HEK293T (cell line): ENCODE measurements around the gene TRABD2B.

ENCODE experiments used
- CTCF ChIA-PET: fragments of 350-600 bp; formaldehyde crosslinking; extraction: SDS; loops from one replicate; lab custom pipeline; 2021; ENCODE audit warnings: antibody characterized with exemption, inconsistent platforms; lab: Yijun Ruan, JAX
- POLR2A ChIA-PET: fragments of 350-600 bp; formaldehyde crosslinking; extraction: SDS; loops from one replicate; lab custom pipeline; 2020; ENCODE audit warnings: antibody characterized with exemption, inconsistent platforms; lab: Yijun Ruan, JAX
- DNase-seq: peaks from one replicate; pipeline ENCODE4 v3.0.0; 2012; ENCODE audit warnings: mixed read lengths; ENCODE audit errors: extremely low spot score
- ARNT ChIP-seq: fragments of 450-650 bp; IDR thresholded peaks from 2 replicates; pipeline ENCODE4 v1.6.1; 2017; ENCODE audit warnings: mild to moderate bottlenecking
- BHLHE40 ChIP-seq: fragments of 450-650 bp; IDR thresholded peaks from 2 replicates; pipeline ENCODE4 v1.6.1; 2016; ENCODE audit warnings: mild to moderate bottlenecking, moderate library complexity, borderline replicate concordance
- CTBP1 ChIP-seq: fragments of 450-650 bp; IDR thresholded peaks from 2 replicates; pipeline ENCODE4 v1.6.1; 2016; ENCODE audit warnings: borderline replicate concordance
- ELF4 ChIP-seq: fragments of 450-650 bp; IDR thresholded peaks from 2 replicates; pipeline ENCODE4 v1.6.1; 2017; ENCODE audit warnings: antibody characterized with exemption
- FOXA1 ChIP-seq: fragments of 450-650 bp; IDR thresholded peaks from 2 replicates; pipeline ENCODE4 v1.6.1; 2016; ENCODE audit warnings: mild to moderate bottlenecking
- FOXK2 ChIP-seq: fragments of 450-650 bp; IDR thresholded peaks from 2 replicates; pipeline ENCODE4 v1.6.1; 2016; ENCODE audit warnings: mild to moderate bottlenecking
- FOXM1 ChIP-seq: fragments of 450-650 bp; IDR thresholded peaks from 2 replicates; pipeline ENCODE4 v1.6.1; 2017; ENCODE audit warnings: mild to moderate bottlenecking, borderline replicate concordance
- HDGF ChIP-seq: fragments of 450-650 bp; IDR thresholded peaks from 2 replicates; pipeline ENCODE4 v1.6.1; 2017; ENCODE audit warnings: antibody characterized with exemption, borderline replicate concordance
- L3MBTL2 ChIP-seq: fragments of 450-650 bp; conservative IDR thresholded peaks from 2 replicates; pipeline ENCODE4 v1.6.1; 2016; ENCODE audit warnings: mild to moderate bottlenecking
- LEF1 ChIP-seq: fragments of 450-650 bp; IDR thresholded peaks from 2 replicates; pipeline ENCODE4 v1.6.1; 2017; ENCODE audit warnings: mild to moderate bottlenecking, borderline replicate concordance
- NFRKB ChIP-seq: fragments of 450-650 bp; IDR thresholded peaks from 2 replicates; pipeline ENCODE4 v1.6.1; 2016; ENCODE audit warnings: mild to moderate bottlenecking, moderate library complexity
- SP1 ChIP-seq: fragments of 450-650 bp; IDR thresholded peaks from 2 replicates; pipeline ENCODE4 v1.6.1; 2017
- SUZ12 ChIP-seq: fragments of 450-650 bp; IDR thresholded peaks from 2 replicates; pipeline ENCODE4 v1.6.1; 2016; ENCODE audit warnings: mild to moderate bottlenecking
- TARDBP ChIP-seq: fragments of 450-650 bp; IDR thresholded peaks from 2 replicates; pipeline ENCODE4 v1.6.1; 2016
- ZNF384 ChIP-seq: fragments of 450-650 bp; IDR thresholded peaks from 2 replicates; pipeline ENCODE4 v1.6.1; 2016
- TF ChIP-seq, protein P1 (sequence below): fragments of 450-650 bp; IDR thresholded peaks from 2 replicates; pipeline ENCODE4 v1.6.1; 2016

TRABD2B gene

GRCh38 chr1:48003741-48004531, 6.8 kb upstream of the TRABD2B start:
- CTCF ChIA-PET = interaction anchor here (0.6 to 0.7 kb wide), 4 partner anchors 27 to 223 kb away, joined by 3 to 6 read pairs (median 3); no protein-coding TSS in a partner anchor
- no peak for DNase-seq
- TF ChIP-seq L3MBTL2 = no peak
- TF ChIP-seq NFRKB = no peak
- no peak for TF ChIP-seq FOXM1
- no peak for TF ChIP-seq TARDBP
- POLR2A ChIA-PET = no interaction called here

DNA sequence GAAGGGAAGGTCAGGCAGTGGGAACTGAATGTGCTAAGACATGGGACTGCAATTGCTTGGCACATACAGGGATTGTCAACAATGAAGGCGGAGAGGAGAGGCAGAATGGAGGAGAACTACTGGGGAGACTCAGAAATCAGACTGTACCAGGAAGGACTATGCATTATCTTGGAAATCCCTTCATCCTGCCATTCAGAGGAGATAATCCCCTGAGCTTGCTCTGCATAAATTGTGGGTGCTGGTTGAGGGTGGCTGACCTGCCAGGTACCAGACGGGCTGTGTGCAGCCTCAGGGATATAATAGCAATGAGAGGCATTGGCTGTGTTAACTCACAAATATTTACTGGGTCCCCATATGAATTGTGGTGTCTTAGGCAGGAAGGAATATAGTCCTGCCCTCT, 5.0 kb upstream of the TRABD2B start:
- no peak for DNase-seq
- ChIA-PET POLR2A (no interaction called here), CTCF (no interaction called here)
- TF ChIP-seq NFRKB = no peak
- TF ChIP-seq FOXK2 = no peak
- no peak for TF ChIP-seq CTBP1
- no peak for TF ChIP-seq FOXA1
- no peak for TF ChIP-seq BHLHE40
- no peak for TF ChIP-seq SUZ12
- TF ChIP-seq, protein P1, sequence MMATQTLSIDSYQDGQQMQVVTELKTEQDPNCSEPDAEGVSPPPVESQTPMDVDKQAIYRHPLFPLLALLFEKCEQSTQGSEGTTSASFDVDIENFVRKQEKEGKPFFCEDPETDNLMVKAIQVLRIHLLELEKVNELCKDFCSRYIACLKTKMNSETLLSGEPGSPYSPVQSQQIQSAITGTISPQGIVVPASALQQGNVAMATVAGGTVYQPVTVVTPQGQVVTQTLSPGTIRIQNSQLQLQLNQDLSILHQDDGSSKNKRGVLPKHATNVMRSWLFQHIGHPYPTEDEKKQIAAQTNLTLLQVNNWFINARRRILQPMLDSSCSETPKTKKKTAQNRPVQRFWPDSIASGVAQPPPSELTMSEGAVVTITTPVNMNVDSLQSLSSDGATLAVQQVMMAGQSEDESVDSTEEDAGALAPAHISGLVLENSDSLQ = no peak
- no peak for TF ChIP-seq ELF4
- TF ChIP-seq LEF1 = no peak
- no peak for TF ChIP-seq FOXM1
- TF ChIP-seq TARDBP = no peak
- TF ChIP-seq HDGF = no peak
- TF ChIP-seq SP1 = no peak
- no peak for TF ChIP-seq ZNF384

- ChIA-PET CTCF (no interaction called here), POLR2A (no interaction called here)
- TF ChIP-seq FOXM1 = no peak
- TF ChIP-seq L3MBTL2 = no peak
- TF ChIP-seq CTBP1 = no peak
- TF ChIP-seq LEF1 = no peak
- TF ChIP-seq ARNT = no peak
- TF ChIP-seq HDGF = no peak
- TF ChIP-seq ELF4 = no peak
- TF ChIP-seq, protein P1 = no peak
- TF ChIP-seq FOXA1 = no peak
- TF ChIP-seq SP1 = no peak
- no peak for TF ChIP-seq SUZ12
- TF ChIP-seq TARDBP = no peak
- no peak for TF ChIP-seq FOXK2
- TF ChIP-seq BHLHE40 = no peak
- no peak for TF ChIP-seq NFRKB
- no peak for DNase-seq
These were observed 4.5 kb upstream of the TRABD2B start for GRCh38 chr1:48001696-48002095.

- POLR2A ChIA-PET = no interaction called here
- CTCF ChIA-PET = interaction anchor here (0.6 kb wide), 1 partner anchor 62 kb away, joined by 3 read pairs; no protein-coding TSS in a partner anchor
- DNase-seq = no peak
- TF ChIP-seq FOXM1 (no peak), L3MBTL2 (no peak), ZNF384 (no peak), FOXA1 (no peak), TARDBP (no peak), NFRKB (no peak), LEF1 (no peak), ELF4 (no peak), ARNT (no peak), SP1 (no peak), SUZ12 (no peak), CTBP1 (no peak), HDGF (no peak), BHLHE40 (no peak)
- TF ChIP-seq, protein P1 = no peak
These were observed 3.7 kb upstream of the TRABD2B start for GRCh38 chr1:48000883-48001282.

DNA sequence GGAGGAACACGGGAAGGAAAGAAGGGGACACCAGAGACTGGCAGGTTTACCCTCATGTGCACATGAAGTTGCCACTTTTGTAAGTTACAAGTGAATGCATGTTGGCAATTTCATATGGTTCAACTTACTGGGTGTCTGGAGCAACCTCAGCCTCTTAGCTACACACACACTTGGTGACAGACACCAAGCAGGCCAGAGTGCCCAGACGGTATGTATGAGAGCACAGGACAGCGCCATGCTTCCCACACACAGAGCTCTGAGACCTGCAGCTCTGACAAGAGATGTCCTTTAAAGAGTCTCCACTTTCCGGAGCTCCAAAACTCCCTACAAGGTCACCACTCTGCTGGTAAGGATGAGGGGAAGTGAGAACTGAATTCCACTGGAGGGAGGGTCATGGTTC, 1.9 kb upstream of the TRABD2B start:
- no peak for TF ChIP-seq NFRKB
- no peak for TF ChIP-seq HDGF
- no peak for TF ChIP-seq BHLHE40
- TF ChIP-seq CTBP1 = no peak
- TF ChIP-seq, protein P1 = no peak
- no peak for TF ChIP-seq FOXM1
- no peak for TF ChIP-seq ZNF384
- no peak for TF ChIP-seq FOXK2
- no peak for TF ChIP-seq TARDBP
- no peak for TF ChIP-seq ELF4
- TF ChIP-seq SP1 = no peak
- ChIA-PET POLR2A (no interaction called here), CTCF (interaction anchor here (0.6 to 2.4 kb wide), 4 partner anchors 9 to 661 kb away, joined by 3 to 16 read pairs (median 4); no protein-coding TSS in a partner anchor)
- no peak for DNase-seq
